GM12874 (cell line): ENCODE measurements around the gene FXYD5.

Source experiments
- TF ChIP-seq, protein P1 (sequence below): IDR thresholded peaks from 2 replicates; pipeline ENCODE4 v1.5.1; 2011; ENCODE audit warnings: low read depth, mild to moderate bottlenecking, control low read depth, low read length, moderate library complexity; ENCODE audit not compliant: insufficient read depth

The FXYD5 gene

GRCh38 chr19:35207391-35207871 is 52.9 kb downstream of the FXYD5 start:
- TF ChIP-seq, protein P1, sequence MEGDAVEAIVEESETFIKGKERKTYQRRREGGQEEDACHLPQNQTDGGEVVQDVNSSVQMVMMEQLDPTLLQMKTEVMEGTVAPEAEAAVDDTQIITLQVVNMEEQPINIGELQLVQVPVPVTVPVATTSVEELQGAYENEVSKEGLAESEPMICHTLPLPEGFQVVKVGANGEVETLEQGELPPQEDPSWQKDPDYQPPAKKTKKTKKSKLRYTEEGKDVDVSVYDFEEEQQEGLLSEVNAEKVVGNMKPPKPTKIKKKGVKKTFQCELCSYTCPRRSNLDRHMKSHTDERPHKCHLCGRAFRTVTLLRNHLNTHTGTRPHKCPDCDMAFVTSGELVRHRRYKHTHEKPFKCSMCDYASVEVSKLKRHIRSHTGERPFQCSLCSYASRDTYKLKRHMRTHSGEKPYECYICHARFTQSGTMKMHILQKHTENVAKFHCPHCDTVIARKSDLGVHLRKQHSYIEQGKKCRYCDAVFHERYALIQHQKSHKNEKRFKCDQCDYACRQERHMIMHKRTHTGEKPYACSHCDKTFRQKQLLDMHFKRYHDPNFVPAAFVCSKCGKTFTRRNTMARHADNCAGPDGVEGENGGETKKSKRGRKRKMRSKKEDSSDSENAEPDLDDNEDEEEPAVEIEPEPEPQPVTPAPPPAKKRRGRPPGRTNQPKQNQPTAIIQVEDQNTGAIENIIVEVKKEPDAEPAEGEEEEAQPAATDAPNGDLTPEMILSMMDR = no peak

DNA sequence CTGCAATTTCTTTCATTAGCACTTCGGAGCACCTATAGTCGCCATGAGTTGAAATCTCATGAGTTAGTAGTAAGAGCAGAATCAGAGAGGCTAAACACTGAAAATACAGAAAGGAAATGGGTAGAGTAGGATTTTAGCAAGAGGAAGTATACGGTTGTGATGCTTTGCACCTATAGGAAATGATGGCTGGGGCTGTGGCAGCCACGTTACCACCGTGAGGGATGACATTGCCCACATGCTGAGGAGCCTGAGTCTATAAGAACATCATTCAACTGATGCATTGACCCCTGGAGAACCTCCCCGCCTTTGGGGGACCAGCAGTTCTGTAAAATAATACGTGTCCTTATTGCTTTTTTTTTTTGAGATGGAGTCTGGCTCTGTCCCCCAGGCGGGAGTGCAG is 53.6 kb downstream of the FXYD5 start:
- TF ChIP-seq, protein P1 = no peak

DNA sequence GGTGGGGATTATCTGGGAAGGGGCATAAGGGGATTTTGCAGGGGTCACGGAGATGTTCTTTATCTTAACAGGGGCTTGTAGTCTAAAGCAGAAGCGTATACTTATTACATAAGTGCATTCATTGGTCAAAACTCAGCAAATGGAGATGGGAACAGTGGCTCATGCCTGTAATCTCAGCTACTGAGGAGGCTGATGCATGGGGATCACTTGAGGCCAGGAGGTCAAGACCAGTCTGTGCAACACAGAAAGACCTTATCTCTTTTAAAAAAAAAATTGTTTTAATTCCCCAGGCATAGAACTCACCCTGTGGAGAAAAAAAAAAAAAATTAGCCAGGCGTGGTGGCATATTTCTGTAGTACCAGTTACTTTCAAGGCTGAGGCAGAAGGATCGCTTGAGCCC is 55.1 kb downstream of the FXYD5 start:
- TF ChIP-seq, protein P1 = no peak

- TF ChIP-seq, protein P1 = peak; percentile 12; the same call in 1 of the 2 replicates
These were observed 57.2 kb downstream of the FXYD5 start for GRCh38 chr19:35211545-35212230.

- TF ChIP-seq, protein P1 = no peak
These were observed 57.7 kb downstream of the FXYD5 start for GRCh38 chr19:35212241-35212640.

GRCh38 chr19:35213663-35214632 is 59.4 kb downstream of the FXYD5 start:
- TF ChIP-seq, protein P1 = no peak

DNA sequence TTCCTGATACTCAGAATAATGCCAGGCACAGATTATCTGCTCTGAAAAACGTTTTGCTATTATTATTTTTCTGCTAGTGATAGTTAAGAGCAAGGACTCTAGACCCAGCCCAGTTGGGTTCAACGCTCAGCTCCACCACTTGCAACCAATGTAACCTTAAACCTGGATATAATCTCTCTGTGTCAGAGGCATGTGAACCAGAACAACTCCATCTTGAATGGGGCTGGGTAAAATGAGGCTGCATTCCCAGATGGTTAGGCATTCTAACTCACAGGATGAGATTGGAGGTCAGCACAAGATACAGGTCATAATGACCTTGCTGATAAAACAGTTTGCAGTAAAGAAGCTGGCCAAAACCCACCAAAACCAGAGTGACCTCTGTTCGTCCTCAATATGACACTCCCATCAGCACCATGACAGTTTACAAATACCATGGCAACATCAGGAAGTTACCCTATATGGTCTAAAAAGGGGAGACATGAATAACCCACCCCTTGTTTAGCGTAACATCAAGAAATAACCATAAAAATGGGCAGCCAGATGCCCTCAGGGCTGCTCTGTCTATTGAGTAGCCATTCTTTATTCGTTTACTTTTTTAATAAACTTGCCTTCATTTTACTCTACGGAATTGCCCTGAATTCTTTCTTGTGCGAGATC is 60.4 kb downstream of the FXYD5 start:
- TF ChIP-seq, protein P1 = no peak
